IPS-20b (cell line): Measurements from ENCODE around the gene SLC5A3.
A peak's percentile ranks its signal among the peaks of the same experiment; 100 is the strongest.

Experiments used
- H3K27ac ChIP-seq: one replicate; pipeline ENCODE4 v1.5.1; 2013; ENCODE audit warnings: low read length
- H3K27me3 ChIP-seq: 2 replicates; pipeline ENCODE4 v1.6.1; 2013; ENCODE audit warnings: mild to moderate bottlenecking, low read length, inconsistent platforms; ENCODE audit not compliant: insufficient read depth
- H3K36me3 ChIP-seq: 2 replicates; pipeline ENCODE4 v1.6.1; 2013; ENCODE audit warnings: low read depth, mild to moderate bottlenecking, inconsistent platforms, low read length, moderate library complexity; ENCODE audit not compliant: insufficient read depth
- H3K4me1 ChIP-seq: 2 replicates; pipeline ENCODE4 v1.6.1; 2013; ENCODE audit warnings: mild to moderate bottlenecking, control low read depth, inconsistent platforms, low read length, moderate library complexity; ENCODE audit not compliant: insufficient read depth
- H3K4me3 ChIP-seq: 2 replicates; pipeline ENCODE4 v1.5.1; 2013; ENCODE audit warnings: mild to moderate bottlenecking, low read length, inconsistent platforms
- H3K9ac ChIP-seq: 2 replicates; pipeline ENCODE4 v1.6.1; 2013; ENCODE audit warnings: low read depth, mild to moderate bottlenecking, inconsistent platforms, low read length, moderate library complexity
- H3K9me3 ChIP-seq: 2 replicates; pipeline ENCODE4 v1.6.1; 2013; ENCODE audit warnings: mild to moderate bottlenecking, low read depth, low read length, inconsistent platforms; ENCODE audit not compliant: insufficient read depth

Gene SLC5A3

DNA sequence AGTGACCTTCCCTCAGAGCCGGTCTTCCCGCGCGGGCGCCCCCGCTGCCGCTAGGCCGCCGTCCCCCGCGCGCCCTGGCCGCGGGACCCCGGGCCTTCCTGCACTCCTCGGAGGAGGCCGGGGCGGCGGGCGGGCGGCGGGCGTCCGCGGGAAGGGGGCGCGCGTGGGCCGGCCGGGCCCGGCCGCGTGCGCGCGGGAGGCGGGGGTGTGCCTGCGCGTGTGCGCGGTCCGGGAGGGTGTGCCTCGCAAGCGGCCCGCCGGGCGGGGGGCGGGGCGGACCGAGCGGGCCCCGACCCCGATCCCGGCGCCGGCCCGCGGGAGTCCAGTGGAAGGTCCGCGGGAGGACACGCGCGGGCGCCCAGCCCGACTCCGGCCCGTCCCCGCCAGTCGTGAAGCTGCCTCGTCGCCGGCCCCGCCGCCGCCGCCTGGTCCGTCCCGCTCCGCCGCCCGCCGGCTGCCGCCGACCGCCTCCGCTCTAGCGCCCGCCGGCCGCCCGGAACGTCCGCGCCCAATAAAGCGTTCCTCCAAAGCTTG is 438 bp downstream of the SLC5A3 start:
- H3K4me3 ChIP-seq, result peak overlapping the region; percentile 86
- H3K27ac ChIP-seq, result no peak overlapping the region
- H3K4me1 ChIP-seq, result peaks cover 12% of the 10 kb centered on the region

GRCh38 chr21:34074283-34075090 is 1.1 kb downstream of the SLC5A3 start:
- Histone ChIP-seq H3K9me3 (no peaks in the 10 kb centered on the region), H3K4me1 (peaks cover 12% of the 10 kb centered on the region), H3K36me3 (peaks cover 13% of the 10 kb centered on the region; the same call in 1 of the 2 replicates), H3K9ac (peak overlapping the region; percentile 77), H3K27ac (no peak overlapping the region), H3K27me3 (peaks cover 17% of the 10 kb centered on the region), H3K4me3 (peak overlapping the region; percentile 86)

More for the DNA sequence above, 438 bp downstream of the SLC5A3 start:
- H3K36me3 ChIP-seq, result peaks cover 13% of the 10 kb centered on the region; the same call in 1 of the 2 replicates
- peaks cover 17% of the 10 kb centered on the region for H3K27me3 ChIP-seq
- H3K9me3 ChIP-seq, result no peaks in the 10 kb centered on the region
- H3K9ac ChIP-seq, result peak overlapping the region; percentile 77

DNA sequence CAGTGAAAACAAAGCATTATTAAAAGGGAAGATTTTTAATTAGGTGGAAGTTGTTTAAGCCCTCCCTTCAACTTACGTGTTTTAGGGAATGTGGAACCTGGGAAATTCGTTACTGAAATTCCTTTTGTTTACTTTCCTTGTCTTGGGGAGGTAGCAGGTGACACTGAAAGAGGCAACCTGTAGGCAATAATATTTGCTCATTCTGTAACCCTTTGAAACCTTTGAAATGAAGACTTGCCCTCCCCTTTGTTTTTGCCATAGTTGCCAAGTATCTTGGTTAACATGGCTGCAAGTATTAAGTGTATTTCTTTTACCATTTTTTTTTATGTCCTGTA is 1.7 kb downstream of the SLC5A3 start:
- H3K27ac ChIP-seq, result no peak overlapping the region
- peaks cover 17% of the 10 kb centered on the region for H3K36me3 ChIP-seq

DNA sequence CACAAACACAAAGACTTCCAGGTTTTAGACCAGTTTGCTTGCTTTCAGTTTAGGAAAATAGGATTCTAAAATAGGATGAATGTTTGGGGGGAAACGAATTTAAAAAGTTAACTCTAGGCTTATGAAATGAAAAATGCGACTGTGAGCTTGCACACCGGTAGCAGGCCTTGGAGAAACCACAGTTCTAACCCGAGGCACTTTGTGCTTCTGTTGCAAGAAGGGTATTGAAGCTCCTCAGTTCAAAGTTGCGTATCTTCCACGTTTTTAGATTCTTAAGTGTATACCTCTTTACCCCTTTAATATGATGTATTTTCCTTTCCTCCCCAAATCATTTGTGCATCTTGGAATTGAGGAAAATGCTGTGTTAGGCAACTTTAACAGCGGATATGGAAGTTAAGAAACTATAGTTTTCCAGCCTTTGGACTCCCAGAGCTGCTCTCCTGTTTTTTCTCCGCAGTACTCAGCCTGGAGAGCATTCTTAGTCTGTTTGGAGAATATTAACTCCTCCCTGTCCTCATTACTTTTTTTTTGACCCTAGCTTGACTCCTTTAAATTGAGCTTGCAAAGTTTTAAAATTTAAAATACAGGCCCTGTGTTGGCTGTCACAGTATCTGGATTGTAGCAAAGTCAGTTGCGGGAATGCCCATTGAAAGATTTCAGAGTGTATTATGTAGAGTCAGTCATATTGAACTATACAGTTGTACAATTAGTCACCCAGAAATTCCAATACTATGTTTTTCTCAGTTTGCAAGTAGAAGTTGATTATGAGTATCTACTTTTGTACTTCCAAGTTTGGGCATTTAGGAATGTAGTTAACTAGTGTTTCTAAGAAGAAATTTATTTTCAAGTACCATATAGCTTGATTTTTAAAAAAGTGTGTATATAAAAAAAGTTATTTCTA is 2.6 kb downstream of the SLC5A3 start:
- peaks cover 17% of the 10 kb centered on the region for H3K27me3 ChIP-seq
- H3K4me1 ChIP-seq, result peaks cover 17% of the 10 kb centered on the region
- H3K9me3 ChIP-seq, result no peaks in the 10 kb centered on the region
- no peak overlapping the region for H3K27ac ChIP-seq
- H3K4me3 ChIP-seq, result peak overlapping the region; percentile 86; the same call in 1 of the 2 replicates
- peak overlapping the region; percentile 77; the same call in 1 of the 2 replicates for H3K9ac ChIP-seq
- peaks cover 25% of the 10 kb centered on the region for H3K36me3 ChIP-seq

More for the DNA sequence above, 1.7 kb downstream of the SLC5A3 start:
- H3K4me1 ChIP-seq, result peaks cover 13% of the 10 kb centered on the region
- H3K4me3 ChIP-seq, result peak overlapping the region; percentile 86
- peaks cover 17% of the 10 kb centered on the region for H3K27me3 ChIP-seq
- H3K9me3 ChIP-seq, result no peaks in the 10 kb centered on the region
- peak overlapping the region; percentile 77; the same call in 1 of the 2 replicates for H3K9ac ChIP-seq

DNA sequence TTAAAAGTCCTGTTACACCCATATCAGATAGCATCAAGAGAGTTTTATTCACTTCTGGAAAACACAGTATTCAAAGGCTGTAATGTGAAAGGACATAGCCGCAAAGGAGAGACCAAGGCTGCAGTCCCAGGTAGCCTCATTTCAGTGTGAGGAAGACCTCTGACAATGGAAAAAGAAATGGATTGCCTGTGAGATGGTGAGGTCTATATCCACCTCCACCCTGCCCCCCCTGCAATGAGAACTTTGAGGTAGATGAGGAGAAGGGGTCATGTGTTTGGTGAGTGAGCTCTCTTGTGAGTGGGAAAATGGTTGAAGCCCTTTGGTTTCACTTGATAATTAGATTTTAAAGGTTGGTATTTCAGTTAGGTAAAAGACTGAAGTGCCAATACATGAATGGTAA is 3.5 kb downstream of the SLC5A3 start:
- Histone ChIP-seq H3K36me3 (peaks cover 33% of the 10 kb centered on the region), H3K27me3 (peaks cover 9% of the 10 kb centered on the region), H3K9ac (no peak overlapping the region), H3K4me1 (peaks cover 17% of the 10 kb centered on the region), H3K27ac (no peak overlapping the region), H3K4me3 (no peak overlapping the region), H3K9me3 (no peaks in the 10 kb centered on the region)

DNA sequence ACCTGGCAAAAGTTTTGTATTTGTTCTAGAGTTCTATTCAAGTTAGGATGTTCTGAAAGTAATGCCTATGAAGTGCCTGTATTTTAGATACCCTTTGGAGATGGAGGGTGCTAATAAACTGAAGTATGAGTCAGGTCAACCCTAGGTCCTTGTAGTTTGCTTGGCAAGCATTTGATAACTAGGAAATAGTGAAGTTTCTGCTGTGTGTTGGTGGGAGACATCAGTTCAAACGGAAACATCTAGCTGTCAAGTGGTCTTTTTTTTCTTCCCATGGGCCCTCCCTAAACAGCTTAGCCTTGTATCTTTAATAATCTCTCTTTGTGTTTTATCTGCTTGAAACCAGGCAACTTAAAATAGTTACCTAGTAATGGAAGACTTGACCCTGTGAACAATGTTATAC is 4.5 kb downstream of the SLC5A3 start:
- H3K4me3 ChIP-seq, result no peak overlapping the region
- H3K9ac ChIP-seq, result no peak overlapping the region
- no peak overlapping the region for H3K27ac ChIP-seq
- no peaks in the 10 kb centered on the region for H3K27me3 ChIP-seq
- peaks cover 23% of the 10 kb centered on the region for H3K4me1 ChIP-seq
- H3K9me3 ChIP-seq, result no peaks in the 10 kb centered on the region
- H3K36me3 ChIP-seq, result peaks cover 35% of the 10 kb centered on the region

- peaks cover 35% of the 10 kb centered on the region for H3K36me3 ChIP-seq
- no peak overlapping the region for H3K4me3 ChIP-seq
- H3K4me1 ChIP-seq, result peaks cover 28% of the 10 kb centered on the region
- no peak overlapping the region for H3K9ac ChIP-seq
- H3K9me3 ChIP-seq, result no peaks in the 10 kb centered on the region
- H3K27ac ChIP-seq, result no peak overlapping the region
- no peaks in the 10 kb centered on the region for H3K27me3 ChIP-seq
Measured at GRCh38 chr21:34078915-34079314, 5.5 kb downstream of the SLC5A3 start.

DNA sequence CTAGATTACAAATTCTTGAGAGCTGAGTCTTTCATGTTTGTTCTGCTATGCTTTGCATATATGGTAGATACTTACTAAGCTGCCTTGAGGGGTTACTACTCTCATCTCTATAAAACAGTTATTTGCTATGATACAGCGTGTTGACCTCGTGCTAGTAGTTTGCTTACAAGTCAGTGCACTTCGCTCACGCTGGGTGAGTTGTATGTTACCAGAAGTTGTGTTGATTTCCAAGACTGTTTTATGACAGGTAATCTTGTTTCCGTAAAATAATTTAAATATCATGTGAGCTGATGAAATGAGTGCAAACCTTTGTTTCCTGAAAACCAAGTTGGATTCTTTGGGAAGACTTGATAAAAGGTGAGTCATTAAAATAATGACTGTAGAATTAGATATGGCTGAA is 7.3 kb downstream of the SLC5A3 start:
- Histone ChIP-seq H3K27ac (no peak overlapping the region), H3K4me1 (peaks cover 35% of the 10 kb centered on the region), H3K9ac (no peak overlapping the region), H3K9me3 (no peaks in the 10 kb centered on the region), H3K36me3 (peaks cover 35% of the 10 kb centered on the region), H3K27me3 (no peaks in the 10 kb centered on the region), H3K4me3 (no peak overlapping the region)

DNA sequence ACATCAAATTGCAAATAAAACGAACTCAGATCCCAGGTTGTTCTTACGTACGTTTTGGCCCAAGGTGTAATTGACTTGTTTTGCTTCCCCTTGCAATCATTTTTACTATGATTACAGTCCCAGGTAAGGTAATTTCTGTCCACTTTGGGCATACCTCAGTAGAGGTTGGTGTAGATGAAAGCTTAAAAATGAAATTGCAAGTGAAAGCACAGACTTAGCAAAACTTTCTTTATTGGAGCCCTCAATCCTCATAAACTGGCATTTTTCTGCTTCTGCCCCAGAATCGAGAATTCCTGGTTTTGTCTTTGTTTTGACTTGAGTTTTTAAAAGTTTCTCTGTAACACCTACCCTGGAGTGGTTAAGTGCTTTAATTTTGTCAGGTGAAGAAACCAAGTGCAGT is 9.4 kb downstream of the SLC5A3 start:
- H3K4me1 ChIP-seq, result peaks cover 40% of the 10 kb centered on the region
- no peak overlapping the region for H3K9ac ChIP-seq
- H3K27me3 ChIP-seq, result no peaks in the 10 kb centered on the region
- no peaks in the 10 kb centered on the region for H3K9me3 ChIP-seq
- H3K27ac ChIP-seq, result no peak overlapping the region
- H3K36me3 ChIP-seq, result peaks cover 38% of the 10 kb centered on the region
- no peak overlapping the region for H3K4me3 ChIP-seq

GRCh38 chr21:34083357-34083756 is 10.0 kb downstream of the SLC5A3 start:
- H3K4me1 ChIP-seq, result peaks cover 40% of the 10 kb centered on the region

DNA sequence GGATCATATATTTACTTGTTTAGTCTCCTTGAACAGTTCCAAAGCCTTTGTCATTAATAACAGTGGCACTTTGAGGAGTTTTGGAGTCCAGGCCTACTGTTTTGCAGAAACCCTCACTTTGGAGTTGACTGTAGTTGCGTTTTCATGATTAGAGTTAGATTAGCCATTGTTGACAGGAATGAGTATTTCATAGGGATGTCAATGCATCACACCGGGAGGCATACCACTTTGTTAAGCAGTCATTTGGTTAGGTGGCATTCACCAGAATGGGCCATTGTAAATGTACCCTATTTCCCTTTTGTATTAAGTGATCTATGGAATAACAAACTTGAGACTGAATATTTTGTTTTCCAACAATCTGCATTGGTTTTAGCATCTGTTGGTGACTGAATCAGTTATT is 11.8 kb downstream of the SLC5A3 start:
- no peaks in the 10 kb centered on the region for H3K27me3 ChIP-seq
- H3K4me1 ChIP-seq, result peaks cover 37% of the 10 kb centered on the region
- H3K36me3 ChIP-seq, result peaks cover 26% of the 10 kb centered on the region
- H3K9me3 ChIP-seq, result no peaks in the 10 kb centered on the region
- no peak overlapping the region for H3K27ac ChIP-seq
- peak overlapping the region; percentile 17; the same call in 1 of the 2 replicates for H3K4me3 ChIP-seq
- no peak overlapping the region for H3K9ac ChIP-seq

More at GRCh38 chr21:34083357-34083756, 10.0 kb downstream of the SLC5A3 start:
- Histone ChIP-seq H3K9me3 (no peaks in the 10 kb centered on the region), H3K27me3 (no peaks in the 10 kb centered on the region), H3K36me3 (peaks cover 34% of the 10 kb centered on the region), H3K27ac (no peak overlapping the region), H3K9ac (no peak overlapping the region), H3K4me3 (no peak overlapping the region)
